ENCODE measurements around the gene FPGT. TPM values are rescaled to one million over a fixed set of nuclear protein-coding genes. Genes with fewer than 3 reads are reported as not detected.
"Not testable (repeated sequence)": the region's sequence is repeated elsewhere in the genome, so short reads cannot be mapped to it uniquely, and the experiment has no call there.

FPGT gene
- 10 to 100 TPM; 22.4 to 33.3 (median 25.2) TPM for polyA plus RNA-seq (ENCODE audit: insufficient read length in 3 of 3)
- long read RNA-seq, donor 1, transcript FPGT-202 (4 exons, 3,254 nt): major isoform, 5 of 9 reads
- long read RNA-seq, donor 1, partial matches to known transcripts: 0 of 9 reads
- long read RNA-seq, donor 1, other reads (novel, unspliced or antisense): 0 of 9 reads
- long read RNA-seq, donor 2, partial matches to known transcripts: 0 of 3 reads
- long read RNA-seq, donor 2, other reads (novel, unspliced or antisense): 0 of 3 reads
- long read RNA-seq, donor 3, transcript FPGT-202 (4 exons, 3,254 nt): major isoform, 12 of 14 reads
- long read RNA-seq, donor 3, partial matches to known transcripts: 0 of 14 reads
- long read RNA-seq, donor 3, other reads (novel, unspliced or antisense): 0 of 14 reads
- long read RNA-seq, donor 4, partial matches to known transcripts: 0 of 2 reads
- long read RNA-seq, donor 4, other reads (novel, unspliced or antisense): 0 of 2 reads
- long read RNA-seq, donor 5: 0 reads
- long read RNA-seq, donor 6, transcript FPGT-202 (4 exons, 3,254 nt): major isoform, 9 of 9 reads
- long read RNA-seq, donor 6, partial matches to known transcripts: 0 of 9 reads
- long read RNA-seq, donor 6, other reads (novel, unspliced or antisense): 0 of 9 reads
- long read RNA-seq, donor 7, partial matches to known transcripts: 0 of 6 reads
- long read RNA-seq, donor 7, other reads (novel, unspliced or antisense): 0 of 6 reads
- long read RNA-seq, donor 8, transcript FPGT-202 (4 exons, 3,254 nt): major isoform, 7 of 7 reads
- long read RNA-seq, donor 8, partial matches to known transcripts: 0 of 7 reads
- long read RNA-seq, donor 8, other reads (novel, unspliced or antisense): 0 of 7 reads
- long read RNA-seq, donor 9, transcript FPGT-202 (4 exons, 3,254 nt): major isoform, 10 of 10 reads
- long read RNA-seq, donor 9, partial matches to known transcripts: 0 of 10 reads
- long read RNA-seq, donor 9, other reads (novel, unspliced or antisense): 0 of 10 reads
- long read RNA-seq, donor 10, partial matches to known transcripts: 0 of 3 reads
- long read RNA-seq, donor 10, other reads (novel, unspliced or antisense): 0 of 3 reads
- long read RNA-seq, donor 11, partial matches to known transcripts: 0 of 3 reads
- long read RNA-seq, donor 11, other reads (novel, unspliced or antisense): 0 of 3 reads
- long read RNA-seq, donor 12, partial matches to known transcripts: 0 of 3 reads
- long read RNA-seq, donor 12, other reads (novel, unspliced or antisense): 0 of 3 reads
- long read RNA-seq, donor 13, transcript FPGT-202 (4 exons, 3,254 nt): major isoform, 18 of 19 reads
- long read RNA-seq, donor 13, partial matches to known transcripts: 0 of 19 reads
- long read RNA-seq, donor 13, other reads (novel, unspliced or antisense): 0 of 19 reads
- long read RNA-seq, donor 14, transcript FPGT-202 (4 exons, 3,254 nt): major isoform, 9 of 9 reads
- long read RNA-seq, donor 14, partial matches to known transcripts: 0 of 9 reads
- long read RNA-seq, donor 14, other reads (novel, unspliced or antisense): 0 of 9 reads
- long read RNA-seq, donor 15, partial matches to known transcripts: 0 of 3 reads
- long read RNA-seq, donor 15, other reads (novel, unspliced or antisense): 0 of 3 reads
- long read RNA-seq, donor 16, transcript FPGT-202 (4 exons, 3,254 nt): major isoform, 21 of 32 reads
- long read RNA-seq, donor 16, partial matches to known transcripts: 9 of 32 reads
- long read RNA-seq, donor 16, other reads (novel, unspliced or antisense): 0 of 32 reads

DNA sequence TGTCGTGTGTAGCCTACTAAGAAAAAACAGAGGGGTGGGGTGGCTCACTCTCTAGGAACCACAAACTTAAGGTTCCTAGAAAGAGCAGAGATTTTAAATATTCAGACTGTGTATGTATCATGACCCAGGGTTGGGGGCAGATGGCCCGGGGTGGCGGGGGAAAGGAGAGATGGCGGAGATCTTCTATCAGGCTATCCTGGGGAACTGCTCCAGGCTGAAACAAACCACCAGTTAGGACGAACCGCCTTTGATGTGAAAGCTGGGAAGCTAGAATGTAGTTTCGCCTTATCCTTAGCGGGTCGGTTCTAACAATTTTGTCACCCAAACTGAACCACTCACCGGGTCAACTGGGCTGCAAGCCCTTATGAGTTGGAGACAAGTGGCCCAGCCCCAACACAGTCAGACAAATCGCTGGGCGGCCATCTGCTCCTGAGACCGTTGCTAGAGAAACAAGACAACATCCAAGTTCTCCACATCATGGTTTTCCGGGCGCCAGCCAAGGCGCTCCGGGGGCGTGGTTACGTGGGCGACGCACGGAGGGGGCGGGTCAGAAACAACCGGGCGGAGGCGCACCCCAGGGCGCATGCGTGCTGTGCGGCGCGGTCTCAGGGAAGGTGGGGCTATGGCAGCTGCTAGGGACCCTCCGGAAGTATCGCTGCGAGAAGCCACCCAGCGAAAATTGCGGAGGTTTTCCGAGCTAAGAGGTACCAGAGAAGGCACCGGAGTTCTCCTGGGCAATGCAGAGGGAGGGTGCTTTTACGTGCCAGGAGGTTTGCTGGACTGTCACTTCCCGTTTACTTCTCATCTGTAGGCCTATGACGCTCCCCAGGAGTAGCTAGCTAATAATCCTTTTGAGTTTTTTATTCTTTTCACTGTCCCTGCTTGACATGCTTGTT is at the start of gene FPGT, which contains the start of gene LRRIQ3:
Gene FPGT, plus strand, starts transcription at position 586 of the 896 bp plus-strand sequence. Its CDS starts 37 bp downstream, at position 623.
Gene LRRIQ3, minus strand, starts transcription at position 520 of the 896 bp plus-strand sequence. CDS start 14,492 bp downstream, outside the sequence.
- DNase-seq (ENCODE audit: extremely low read depth in 1 of 11, low read depth in 9 of 11, low spot score in 4 of 11): peak; percentile 89 to 96 (median 94)

- no peak for DNase-seq (ENCODE audit: extremely low read depth in 1 of 11, low read depth in 9 of 11, low spot score in 4 of 11)
Measured at GRCh38 chr1:74160046-74160445, 38.0 kb upstream of the FPGT start.

- DNase-seq (ENCODE audit: extremely low read depth in 1 of 11, low read depth in 9 of 11, low spot score in 4 of 11): no peak
Measured at GRCh38 chr1:74161497-74161896, 36.5 kb upstream of the FPGT start.

DNA sequence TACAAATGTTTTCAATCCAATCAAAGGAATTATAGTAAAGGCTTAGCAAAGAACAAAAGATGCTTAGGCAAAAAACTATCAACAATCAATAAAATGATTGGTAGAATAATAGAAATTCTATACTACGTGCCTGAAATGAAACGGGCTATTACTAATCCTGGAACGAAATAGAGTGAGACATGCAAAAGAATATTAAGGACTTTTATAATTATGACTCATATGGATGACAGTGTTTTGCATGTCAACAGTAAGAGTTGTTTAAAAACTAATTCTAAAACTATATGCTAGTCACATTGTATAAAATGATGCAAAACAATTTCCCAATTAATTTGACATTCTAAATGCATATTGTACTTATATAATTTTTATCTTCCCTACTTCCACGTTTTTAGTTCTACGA is 35.7 kb upstream of the FPGT start:
- no peak for DNase-seq (ENCODE audit: extremely low read depth in 1 of 11, low read depth in 9 of 11, low spot score in 4 of 11)

DNA sequence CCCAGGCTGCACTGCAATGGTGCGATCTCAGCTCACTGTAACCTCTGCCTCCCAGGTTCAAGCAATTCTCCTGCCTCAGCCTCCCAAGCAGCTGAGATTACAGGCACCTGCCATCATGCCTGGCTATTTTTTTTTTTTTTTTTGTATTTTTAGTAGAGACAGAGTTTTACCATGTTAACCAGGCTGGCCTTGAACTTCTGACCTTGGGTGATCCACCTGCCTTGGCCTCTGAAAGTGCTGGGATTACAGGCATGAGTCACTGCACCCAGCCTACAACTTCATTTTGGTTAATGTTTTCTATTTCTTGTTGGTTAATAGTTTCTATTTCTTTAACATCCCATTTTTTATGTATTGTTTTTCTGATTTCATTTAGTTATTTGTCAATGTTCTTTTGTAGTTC is 23.6 kb upstream of the FPGT start:
- not testable (repeated sequence) for DNase-seq (ENCODE audit: extremely low read depth in 1 of 11, low read depth in 9 of 11, low spot score in 4 of 11)

DNA sequence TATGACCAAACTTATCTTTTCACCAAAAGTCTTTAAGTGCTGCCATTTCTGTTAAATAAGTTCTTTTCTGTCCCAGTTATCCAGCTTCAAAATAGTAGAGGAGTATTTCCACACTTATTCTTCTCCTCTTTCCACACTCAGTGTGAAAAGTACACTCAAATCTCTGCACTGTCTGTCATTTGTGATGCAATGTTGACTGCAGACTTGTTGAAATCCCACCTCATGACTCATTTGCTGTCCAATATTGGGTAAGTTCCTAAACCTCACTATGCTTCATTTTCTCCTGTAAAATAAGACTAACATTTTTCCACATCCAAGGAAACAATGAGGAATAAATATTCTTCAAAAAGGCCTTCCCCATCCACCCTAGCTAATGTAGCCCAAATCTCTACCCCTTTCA is 17.6 kb upstream of the FPGT start:
- no peak for DNase-seq (ENCODE audit: extremely low read depth in 1 of 11, low read depth in 9 of 11, low spot score in 4 of 11)

GRCh38 chr1:74193908-74194307 is 4.1 kb upstream of the FPGT start:
- DNase-seq (ENCODE audit: extremely low read depth in 1 of 11, low read depth in 9 of 11, low spot score in 4 of 11): no peak

- DNase-seq (ENCODE audit: extremely low read depth in 1 of 11, low read depth in 9 of 11, low spot score in 4 of 11): no peak
Measured at GRCh38 chr1:74195339-74195738, 2.7 kb upstream of the FPGT start.

DNA sequence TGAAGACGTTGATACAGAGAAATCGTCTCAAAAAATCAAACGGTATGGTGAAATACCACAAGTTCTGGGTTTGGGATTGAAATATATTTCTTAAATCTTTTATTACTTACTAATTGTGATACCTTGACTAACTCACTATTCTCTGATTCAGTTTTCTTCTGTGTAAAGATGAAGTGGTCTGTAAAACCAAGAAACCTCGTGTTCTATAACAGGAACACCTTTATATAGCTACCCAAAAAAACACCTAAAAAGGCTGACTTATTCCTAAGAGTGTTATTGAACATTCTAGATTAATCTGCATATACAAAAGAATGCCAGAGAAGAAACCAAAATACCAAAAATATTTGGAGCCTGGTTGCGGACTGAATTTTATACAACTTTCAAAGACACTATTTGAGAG is 787 bp upstream of the FPGT start:
- no peak for DNase-seq (ENCODE audit: extremely low read depth in 1 of 11, low read depth in 9 of 11, low spot score in 4 of 11)

DNA sequence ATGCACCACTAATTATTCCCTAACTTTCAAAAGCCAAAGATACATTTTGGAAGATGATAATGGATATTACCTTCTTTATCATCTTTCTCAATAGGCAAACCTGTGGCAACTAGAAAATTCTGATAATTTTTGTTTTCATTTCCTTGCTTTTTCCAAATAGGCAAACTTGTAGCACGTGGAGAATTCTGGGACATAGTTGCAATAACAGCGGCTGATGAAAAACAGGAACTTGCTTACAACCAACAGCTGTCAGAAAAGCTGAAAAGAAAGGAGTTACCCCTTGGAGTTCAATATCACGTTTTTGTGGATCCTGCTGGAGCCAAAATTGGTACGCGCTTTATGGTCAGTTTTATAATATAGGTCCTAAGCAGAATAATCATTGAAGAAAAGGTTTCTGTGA is 1.5 kb downstream of the FPGT start:
- no peak for DNase-seq (ENCODE audit: extremely low read depth in 1 of 11, low read depth in 9 of 11, low spot score in 4 of 11)

- DNase-seq (ENCODE audit: extremely low read depth in 1 of 11, low read depth in 9 of 11, low spot score in 4 of 11): no peak
Measured at GRCh38 chr1:74205266-74205665, 7.2 kb downstream of the FPGT start.

- no peak for DNase-seq (ENCODE audit: extremely low read depth in 1 of 11, low read depth in 9 of 11, low spot score in 4 of 11)
Measured at GRCh38 chr1:74215229-74215628, 17.2 kb downstream of the FPGT start.

DNA sequence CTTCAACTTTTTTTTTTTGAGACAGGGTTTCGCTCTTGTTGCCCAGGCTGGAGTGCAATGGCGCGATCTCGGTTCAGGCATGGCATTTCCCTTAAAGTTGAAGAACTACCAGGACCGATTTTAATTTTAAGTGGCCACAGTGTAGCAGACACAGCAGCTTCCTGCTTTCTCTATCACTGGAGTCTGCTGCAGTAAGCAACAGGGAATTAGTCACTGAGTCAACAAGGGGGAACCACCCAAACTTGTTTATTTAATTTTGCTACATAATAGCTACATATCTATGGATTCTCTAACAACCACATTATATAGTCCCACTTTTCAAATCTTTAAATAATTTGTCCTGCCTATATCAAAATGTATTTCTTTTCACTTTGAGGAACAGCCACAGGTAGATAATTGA is 24.7 kb downstream of the FPGT start:
- no peak for DNase-seq (ENCODE audit: extremely low read depth in 1 of 11, low read depth in 9 of 11, low spot score in 4 of 11)

DNA sequence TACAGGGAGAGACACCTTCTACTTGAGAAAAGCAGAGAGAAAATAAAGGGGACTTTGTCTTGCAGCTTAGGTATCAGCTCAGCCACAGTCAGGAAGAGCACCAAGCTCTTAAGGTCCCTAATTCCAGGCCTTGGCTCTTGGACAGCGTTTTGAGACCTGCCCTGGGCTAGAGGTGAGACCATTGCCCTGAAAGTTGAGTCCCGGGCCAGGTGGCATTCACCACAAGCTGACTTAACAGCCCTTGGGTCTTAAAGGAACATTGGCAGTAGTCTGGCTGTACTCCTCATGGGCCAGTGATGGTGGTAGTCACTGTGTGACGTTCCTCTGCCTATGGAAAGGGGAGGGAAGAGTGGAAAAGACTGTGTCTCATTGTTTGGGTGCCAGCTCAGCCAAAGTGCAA is 25.4 kb downstream of the FPGT start:
- no peak for DNase-seq (ENCODE audit: extremely low read depth in 1 of 11, low read depth in 9 of 11, low spot score in 4 of 11)

DNA sequence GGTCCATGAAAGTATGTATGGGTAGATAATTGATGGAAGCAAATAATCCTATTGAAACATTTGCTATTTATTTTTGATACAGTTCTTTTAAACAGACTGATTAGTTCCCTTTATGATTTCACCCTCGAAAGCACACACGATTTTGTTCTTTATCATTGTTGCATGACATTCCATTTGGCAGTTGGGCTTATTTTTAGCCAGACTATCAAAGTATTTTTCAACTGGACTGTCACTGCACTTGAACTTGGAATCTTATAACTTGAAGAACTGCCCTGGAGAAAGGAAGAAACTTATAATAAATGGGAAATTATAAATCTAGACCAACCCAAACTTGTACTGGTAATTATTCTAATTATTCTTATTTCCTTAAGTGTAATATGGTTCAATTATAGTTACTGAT is 37.1 kb downstream of the FPGT start, which contains the start of gene TNNI3K:
Gene TNNI3K, plus strand, starts transcription at position 235 of the 400 bp plus-strand sequence. Its CDS starts 65 bp downstream, at position 300.
- DNase-seq (ENCODE audit: extremely low read depth in 1 of 11, low read depth in 9 of 11, low spot score in 4 of 11): no peak

- DNase-seq (ENCODE audit: extremely low read depth in 1 of 11, low read depth in 9 of 11, low spot score in 4 of 11): no peak
Measured at GRCh38 chr1:74236440-74236839, 38.4 kb downstream of the FPGT start.

DNA sequence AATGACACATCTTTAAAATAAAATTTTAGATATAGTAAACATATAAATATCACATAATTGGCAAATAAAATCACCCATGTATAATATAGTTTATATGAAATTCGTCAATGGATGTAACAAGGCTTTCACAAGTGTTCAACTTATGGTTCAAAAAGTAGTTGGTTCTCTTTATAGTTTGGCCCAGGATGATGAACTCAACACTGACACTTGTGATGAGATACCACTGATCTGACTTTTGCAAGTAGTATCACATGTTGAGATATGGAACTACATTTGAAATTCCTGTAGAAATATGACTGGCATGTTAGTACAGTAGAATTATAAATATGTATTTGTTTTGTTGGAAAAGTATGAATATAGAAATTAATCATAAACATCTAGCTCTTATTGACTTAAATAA is 39.0 kb downstream of the FPGT start:
- no peak for DNase-seq (ENCODE audit: extremely low read depth in 1 of 11, low read depth in 9 of 11, low spot score in 4 of 11)
